GM21423 (cell line): ENCODE measurements around the gene CACNA1G.
A peak's percentile ranks its signal among the peaks of the same experiment; 100 is the strongest.

ENCODE experiments used
- ATAC-seq: cut with Tn5 transposase; IDR thresholded peaks from one replicate; pipeline ENCODE4 v1.9.1; 2021; ENCODE audit warnings: mild to moderate bottlenecking, moderate library complexity; ENCODE audit not compliant: unreplicated experiment

CACNA1G gene

GRCh38 chr17:50560185-50560824 is at the start of gene CACNA1G:
Gene CACNA1G (plus strand): TSS chr17:50560715. CDS start chr17:50561460, 745 bp downstream.
- ATAC-seq, result peak; percentile 87

DNA sequence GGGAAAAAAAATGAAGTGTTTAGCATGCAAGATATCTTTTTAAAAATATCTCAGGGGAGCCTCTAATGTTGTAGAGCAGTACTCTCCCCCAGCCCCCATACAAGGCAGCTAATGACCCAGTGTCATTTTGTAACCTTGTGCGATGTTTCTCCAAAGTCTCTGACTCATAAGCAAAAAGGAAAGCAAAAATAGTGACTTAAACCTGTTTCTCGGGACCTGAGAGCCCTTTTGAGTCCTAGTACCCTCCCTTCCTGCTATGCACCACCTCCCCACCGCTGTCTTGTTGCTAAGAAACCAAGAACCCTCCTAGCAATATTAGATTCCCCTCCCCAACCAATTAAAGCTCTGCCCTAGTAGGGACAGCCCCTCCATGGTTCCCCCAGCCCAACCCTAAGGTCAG is 49.5 kb upstream of the CACNA1G start:
- peak; percentile 83 for ATAC-seq

- no peak for ATAC-seq
Observed at GRCh38 chr17:50513495-50513894, 47.0 kb upstream of the CACNA1G start.

GRCh38 chr17:50514388-50514787 is 46.1 kb upstream of the CACNA1G start:
- no peak for ATAC-seq

GRCh38 chr17:50514936-50515702 is 45.4 kb upstream of the CACNA1G start:
- no peak for ATAC-seq

GRCh38 chr17:50517011-50517410 is 43.5 kb upstream of the CACNA1G start:
- no peak for ATAC-seq

- no peak for ATAC-seq
Observed at GRCh38 chr17:50517504-50518383, 42.8 kb upstream of the CACNA1G start.

DNA sequence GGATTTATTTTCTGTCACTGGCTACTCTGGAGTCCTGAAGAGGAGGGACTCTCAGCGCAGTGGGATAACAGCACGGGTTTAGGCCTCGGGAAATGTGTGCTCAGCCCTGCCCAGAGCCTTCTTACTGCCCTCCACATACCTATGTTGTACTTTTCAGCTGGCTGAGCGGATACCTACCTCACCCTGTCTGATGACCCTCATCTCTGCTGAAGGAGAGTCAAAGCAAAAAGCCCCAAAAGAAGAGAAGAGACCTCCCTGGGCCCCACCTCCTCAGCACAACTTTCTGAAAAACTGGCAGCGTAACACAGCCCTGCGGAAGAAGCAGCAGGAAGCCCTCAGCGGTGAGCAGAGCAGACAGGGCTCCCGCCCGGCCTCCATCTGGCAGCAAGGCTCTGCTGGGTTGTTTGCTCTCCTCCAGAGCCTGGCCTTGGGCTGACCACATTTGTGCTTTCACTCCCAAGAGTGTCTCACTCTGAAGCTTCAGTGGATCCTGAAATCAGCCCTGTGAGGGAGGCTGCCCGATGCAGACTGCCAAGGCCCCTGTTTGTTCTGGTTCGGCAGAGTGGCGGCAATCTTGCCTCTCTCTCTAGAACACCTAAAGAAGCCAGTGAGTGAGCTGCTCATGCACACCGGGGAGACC is 42.0 kb upstream of the CACNA1G start:
- ATAC-seq, result no peak

GRCh38 chr17:50519141-50519834 is 41.2 kb upstream of the CACNA1G start:
- no peak for ATAC-seq

GRCh38 chr17:50520483-50520882 is 40.0 kb upstream of the CACNA1G start:
- ATAC-seq, result no peak

- ATAC-seq, result no peak
Observed at GRCh38 chr17:50521514-50521913, 39.0 kb upstream of the CACNA1G start.

- ATAC-seq, result no peak
Observed at GRCh38 chr17:50522766-50523165, 37.7 kb upstream of the CACNA1G start.

- ATAC-seq, result no peak
Observed at GRCh38 chr17:50523208-50523607, 37.3 kb upstream of the CACNA1G start.

GRCh38 chr17:50524838-50525237 is 35.7 kb upstream of the CACNA1G start:
- no peak for ATAC-seq

DNA sequence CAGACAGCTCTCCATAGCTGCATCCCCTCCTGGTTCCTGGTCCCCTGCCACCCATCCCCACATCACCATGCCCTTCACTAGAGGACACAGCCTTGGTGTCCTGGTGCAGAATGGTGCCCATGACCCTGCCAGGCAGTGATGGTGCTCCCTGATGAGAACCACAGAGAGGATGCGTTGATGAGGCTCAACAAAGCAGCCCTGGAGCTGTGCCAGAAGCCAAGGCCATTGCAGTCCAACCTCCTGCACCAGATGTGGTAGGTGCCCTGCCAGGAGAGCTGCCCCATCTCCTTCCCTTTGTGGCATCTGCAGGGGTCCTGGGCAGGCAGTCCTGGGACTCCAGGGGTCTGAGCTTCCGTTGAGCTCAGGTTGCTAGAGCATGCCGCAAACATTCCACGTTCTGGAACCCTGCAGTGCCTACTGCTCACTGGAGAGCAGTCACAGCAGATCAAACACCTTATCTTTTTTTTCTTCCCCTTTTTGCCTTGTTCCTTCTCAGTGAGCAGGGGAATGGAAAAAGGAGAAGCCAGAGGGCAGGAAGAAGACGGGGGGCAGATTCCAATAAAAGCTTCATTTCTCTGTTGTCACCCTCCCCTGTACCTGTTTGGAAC is 33.3 kb upstream of the CACNA1G start:
- no peak for ATAC-seq

DNA sequence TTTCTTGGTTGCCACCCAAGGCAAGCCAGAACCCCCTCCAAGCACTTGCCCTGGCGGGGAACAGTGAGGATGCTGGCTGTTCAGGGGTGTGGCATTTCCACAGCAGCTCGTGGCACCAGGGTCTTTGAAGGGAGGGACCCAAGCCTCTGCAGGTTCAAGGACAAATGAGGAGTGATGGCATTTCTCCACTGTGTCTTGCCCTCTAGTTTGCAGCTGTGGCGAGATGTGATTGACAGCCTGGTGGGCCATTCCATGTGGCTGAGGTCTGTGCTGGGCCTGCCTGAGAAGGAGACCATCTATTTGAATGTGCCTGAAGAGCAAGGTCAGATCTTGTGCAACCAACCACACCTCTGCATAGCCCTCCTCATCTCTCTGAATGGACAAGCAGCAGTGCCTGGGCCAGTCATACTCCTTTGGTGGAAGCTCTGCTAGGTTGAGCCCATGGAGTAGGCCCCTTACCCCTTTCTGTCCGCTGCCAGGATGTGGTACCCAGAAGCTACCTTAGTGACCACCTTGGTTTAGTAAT is 32.5 kb upstream of the CACNA1G start:
- no peak for ATAC-seq

DNA sequence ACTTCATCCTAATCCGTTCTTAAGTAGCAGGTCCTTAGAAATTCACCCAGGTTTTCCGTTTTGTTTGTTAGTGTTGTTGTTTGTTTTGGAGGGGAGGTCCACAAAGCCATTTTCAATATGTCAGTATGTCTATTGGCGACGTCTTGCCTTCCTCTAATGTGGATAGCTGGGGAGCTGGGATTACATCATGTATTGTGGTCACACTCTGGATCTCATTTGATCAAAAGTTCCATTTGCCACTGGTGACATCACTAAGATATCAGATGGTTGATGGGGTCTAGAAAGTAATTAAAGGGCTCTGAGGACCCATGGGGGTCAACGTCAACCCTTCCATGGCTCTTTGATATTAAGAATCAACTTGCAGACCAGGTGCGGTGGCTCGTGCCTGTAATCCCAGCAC is 30.7 kb upstream of the CACNA1G start:
- ATAC-seq, result no peak

- ATAC-seq, result no peak
Observed at GRCh38 chr17:50531428-50532025, 29.0 kb upstream of the CACNA1G start.

DNA sequence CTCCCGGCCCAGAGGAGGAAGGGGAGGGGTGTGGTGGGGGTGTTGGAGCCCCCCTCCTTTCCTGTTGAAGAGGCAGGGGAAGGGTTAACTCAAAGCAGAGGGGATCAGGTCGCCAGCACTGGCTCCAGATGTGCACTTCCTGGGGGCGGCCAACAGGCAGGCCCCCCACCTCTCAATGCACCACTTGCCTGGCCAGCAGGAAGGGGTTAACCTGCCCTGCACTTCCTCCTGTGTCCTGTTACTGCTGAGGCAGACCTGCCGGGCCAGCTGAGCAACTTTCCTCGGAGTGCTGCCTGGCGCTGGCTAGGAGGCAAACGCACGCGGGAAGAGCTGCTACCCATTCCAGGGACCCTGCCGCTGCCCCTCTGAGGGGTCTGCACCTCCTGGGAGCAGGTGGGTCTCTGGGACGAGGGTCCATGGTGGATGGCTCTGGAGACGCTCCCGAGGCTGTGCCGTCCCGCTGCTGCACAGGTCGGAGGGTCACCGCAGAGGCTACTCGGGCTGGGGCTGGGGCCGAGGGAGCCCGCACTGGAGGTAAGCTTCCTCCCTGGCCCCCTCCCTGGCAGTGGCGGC is 28.0 kb upstream of the CACNA1G start, which contains the start of gene EPN3:
TSS of gene EPN3 (plus strand) at position 284 of the 573 bp plus-strand sequence. CDS start 3,822 bp downstream, outside the sequence.
- no peak for ATAC-seq
